ENCODE measurements around the gene CLTA.

- TF ChIP-seq CTCF (IDR thresholded peaks at IDR 0.05) (no peak), POLR2A (IDR thresholded peaks at IDR 0.05) (no peak), POLR2AphosphoS5 (IDR thresholded peaks at IDR 0.05) (no peak)
Measured at GRCh38 chr9:36250079-36250478, 59.4 kb downstream of the CLTA start.

Data from breast epithelium (tissue), 3 donors.